ENCODE results near the gene FBXW5.

DNA sequence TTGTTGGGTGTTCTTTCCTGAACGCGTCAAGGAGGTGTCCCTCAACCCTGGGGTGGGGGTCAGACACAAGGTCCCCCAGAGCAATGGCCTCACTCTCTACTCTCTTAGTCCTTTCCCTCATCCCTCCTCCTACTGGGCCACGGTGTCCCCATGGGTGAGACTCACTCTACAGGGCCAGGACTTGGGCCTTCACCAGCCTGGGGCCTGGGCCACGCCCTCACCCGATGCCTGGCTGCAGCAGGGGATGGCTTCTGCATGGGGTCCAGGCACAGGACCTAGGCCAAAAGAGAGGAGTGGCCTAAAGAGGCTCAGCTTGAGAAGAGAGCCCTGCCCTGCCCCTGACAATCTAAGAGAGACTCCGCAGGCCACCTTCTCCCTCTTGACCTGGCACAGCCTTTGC lies 13.4 kb upstream of the FBXW5 start:
- TF ChIP-seq EZH2 (IDR thresholded peaks at IDR 0.05; ENCODE audit: borderline replicate concordance, low read depth, low read length, severe bottlenecking) (no peak), POLR2A (IDR thresholded peaks at IDR 0.05; ENCODE audit: low read depth, low read length) (no peak)
- TF ChIP-seq, protein P1, sequence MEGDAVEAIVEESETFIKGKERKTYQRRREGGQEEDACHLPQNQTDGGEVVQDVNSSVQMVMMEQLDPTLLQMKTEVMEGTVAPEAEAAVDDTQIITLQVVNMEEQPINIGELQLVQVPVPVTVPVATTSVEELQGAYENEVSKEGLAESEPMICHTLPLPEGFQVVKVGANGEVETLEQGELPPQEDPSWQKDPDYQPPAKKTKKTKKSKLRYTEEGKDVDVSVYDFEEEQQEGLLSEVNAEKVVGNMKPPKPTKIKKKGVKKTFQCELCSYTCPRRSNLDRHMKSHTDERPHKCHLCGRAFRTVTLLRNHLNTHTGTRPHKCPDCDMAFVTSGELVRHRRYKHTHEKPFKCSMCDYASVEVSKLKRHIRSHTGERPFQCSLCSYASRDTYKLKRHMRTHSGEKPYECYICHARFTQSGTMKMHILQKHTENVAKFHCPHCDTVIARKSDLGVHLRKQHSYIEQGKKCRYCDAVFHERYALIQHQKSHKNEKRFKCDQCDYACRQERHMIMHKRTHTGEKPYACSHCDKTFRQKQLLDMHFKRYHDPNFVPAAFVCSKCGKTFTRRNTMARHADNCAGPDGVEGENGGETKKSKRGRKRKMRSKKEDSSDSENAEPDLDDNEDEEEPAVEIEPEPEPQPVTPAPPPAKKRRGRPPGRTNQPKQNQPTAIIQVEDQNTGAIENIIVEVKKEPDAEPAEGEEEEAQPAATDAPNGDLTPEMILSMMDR (IDR thresholded peaks at IDR 0.05; ENCODE audit: extremely low read depth in 1 of 2, insufficient read depth in 1 of 2, low read depth in 1 of 2, low read length in 2 of 2), result no peak

All from endothelial cell of umbilical vein (primary cell).